TTC549 (cell line): ENCODE measurements around the gene TAC4.

Source experiments
- FAIRE-seq: peaks from 2 replicates; lab custom pipeline; 2012; peaks lifted over from hg19 to GRCh38; lab: Jason Lieb, UNC

Gene TAC4

GRCh38 chr17:49798738-49799137 is 49.1 kb downstream of the TAC4 start:
- FAIRE-seq = no peak

- FAIRE-seq = no peak
Observed at GRCh38 chr17:49798182-49798581, 49.7 kb downstream of the TAC4 start.

- FAIRE-seq = no peak
Observed at GRCh38 chr17:49795372-49795771, 52.5 kb downstream of the TAC4 start.

- FAIRE-seq = no peak
Observed at GRCh38 chr17:49793309-49793708, 54.6 kb downstream of the TAC4 start.

- FAIRE-seq = no peak
Observed at GRCh38 chr17:49789243-49789578, 58.7 kb downstream of the TAC4 start.

- peak; percentile 97 for FAIRE-seq
Observed at GRCh38 chr17:49788478-49789242, 59.2 kb downstream of the TAC4 start, which contains the start of gene KAT7. TSS of gene KAT7 (plus strand) at chr17:49788681. CDS start at chr17:49788835, 154 bp downstream.
